GM23338 (cell line): ENCODE data around the gene WBP2. TPM values are rescaled to one million over a fixed set of nuclear protein-coding genes. Genes with fewer than 3 reads are reported as not detected.

ENCODE experiments used
- ATAC-seq: fragments of 200-7000 bp; cut with Tn5 transposase; 3 replicates; pipeline ENCODE4 v1.9.1; 2020
- DNase-seq: peaks from one replicate; pipeline ENCODE4 v3.0.0-alpha.2; 2015; ENCODE audit warnings: low spot score
- H2AFZ ChIP-seq: fragments of 200-600 bp; sonication (generic); 2 replicates; pipeline ENCODE4 v1.8.0; 2016; ENCODE audit warnings: antibody characterized with exemption, mild to moderate bottlenecking, moderate library complexity
- H3F3A ChIP-seq: fragments of 200-600 bp; sonication (generic); replicated peaks from 2 replicates; pipeline ENCODE4 v1.8.0; 2017; ENCODE audit warnings: antibody characterized with exemption, mixed run types, low read depth
- H3K27ac ChIP-seq: fragments of 200-600 bp; sonication (generic); 2 replicates; pipeline ENCODE4 v1.6.1; 2016; ENCODE audit warnings: low read depth
- H3K27me3 ChIP-seq: fragments of 200-600 bp; sonication (generic); 2 replicates; pipeline ENCODE4 v1.8.0; 2016; ENCODE audit warnings: mild to moderate bottlenecking, mixed run types, moderate library complexity; ENCODE audit not compliant: insufficient read depth
- H3K36me3 ChIP-seq: fragments of 200-600 bp; sonication (generic); 2 replicates; pipeline ENCODE4 v1.8.0; 2016; ENCODE audit warnings: mild to moderate bottlenecking; ENCODE audit not compliant: insufficient read depth
- H3K4me1 ChIP-seq: fragments of 200-600 bp; sonication (generic); 2 replicates; pipeline ENCODE4 v1.8.0; 2016; ENCODE audit warnings: mild to moderate bottlenecking, moderate library complexity; ENCODE audit not compliant: insufficient read depth
- H3K4me2 ChIP-seq: fragments of 200-600 bp; sonication (generic); 2 replicates; pipeline ENCODE4 v1.7.1; 2017; ENCODE audit warnings: mixed run types
- H3K4me3 ChIP-seq: fragments of 200-600 bp; sonication (generic); 2 replicates; pipeline ENCODE4 v1.6.1; 2016; ENCODE audit warnings: mixed run types
- H3K79me2 ChIP-seq: fragments of 200-600 bp; sonication (generic); replicated peaks from 2 replicates; pipeline ENCODE4 v1.8.0; 2017; ENCODE audit warnings: mild to moderate bottlenecking; ENCODE audit not compliant: insufficient read depth
- H3K9me2 ChIP-seq: fragments of 200-600 bp; sonication (generic); 2 replicates; pipeline ENCODE4 v1.8.0; 2017; ENCODE audit not compliant: insufficient read depth
- H4K20me1 ChIP-seq: fragments of 200-600 bp; sonication (generic); replicated peaks from 2 replicates; pipeline ENCODE4 v1.8.0; 2017; ENCODE audit warnings: mild to moderate bottlenecking; ENCODE audit not compliant: insufficient read depth
- H3K27ac Mint-ChIP-seq: 2 replicates; pipeline ENCODE4 v1.8.0; 2020; ENCODE audit warnings: inconsistent platforms, mild to moderate bottlenecking, moderate library complexity, mixed read lengths
- H3K27me3 Mint-ChIP-seq: 3 replicates; pipeline ENCODE4 v1.8.0; 2022; ENCODE audit warnings: low read depth, mild to moderate bottlenecking, moderate library complexity, mixed read lengths, inconsistent platforms; ENCODE audit not compliant: insufficient read depth, poor library complexity
- H3K36me3 Mint-ChIP-seq: 3 replicates; pipeline ENCODE4 v1.8.0; 2021; ENCODE audit warnings: low read depth, mild to moderate bottlenecking, inconsistent platforms, moderate library complexity, mixed read lengths
- H3K4me1 Mint-ChIP-seq: 3 replicates; pipeline ENCODE4 v1.8.0; 2020; ENCODE audit warnings: mild to moderate bottlenecking, inconsistent platforms, mixed read lengths
- H3K4me3 Mint-ChIP-seq: 3 replicates; pipeline ENCODE4 v1.8.0; 2021; ENCODE audit warnings: moderate library complexity, mild to moderate bottlenecking, inconsistent platforms, mixed read lengths
- H3K9me3 Mint-ChIP-seq: 3 replicates; pipeline ENCODE4 v1.8.0; 2020; ENCODE audit warnings: moderate library complexity, mild to moderate bottlenecking, inconsistent platforms, mixed read lengths
- CREB1 ChIP-seq: fragments of 250-450 bp; sonication (Bioruptor Pico); IDR thresholded peaks from 2 replicates; pipeline ENCODE4 v1.5.0; 2020; ENCODE audit warnings: low read depth, mild to moderate bottlenecking, moderate library complexity
- CTCF ChIP-seq, 2 experiments: fragments of 200-600 bp in 1 of 2; sonication (generic) in 1 of 2; conservative IDR thresholded peaks; 2 replicates each; pipeline versions ENCODE4 v1.5.1 to v1.6.1; 2016 to 2017; ENCODE audit warnings: antibody characterized with exemption in 2 of 2, low read depth in 2 of 2, mild to moderate bottlenecking in 2 of 2, moderate library complexity in 1 of 2
- EZH2phosphoT487 ChIP-seq: fragments of 200-600 bp; sonication (generic); IDR thresholded peaks from one replicate; pipeline ENCODE4 v1.8.1; 2018; ENCODE audit warnings: antibody characterized with exemption; ENCODE audit not compliant: unreplicated experiment
- ZNF462 ChIP-seq: fragments of 250-450 bp; sonication (Bioruptor Pico); IDR thresholded peaks from 2 replicates; pipeline ENCODE4 v1.5.0; 2020; ENCODE audit warnings: mild to moderate bottlenecking, moderate library complexity
- polyA plus RNA-seq: library from polyadenylated mRNA; unstranded; fragments of >200 nt; fragmentation: Nextera tagmentation; extraction: Ambion mirVana; gene quantifications from 2 replicates; pipeline ENCODE4 v1.2.1, GENCODE V29; 2016
- total RNA-seq: library from RNA; depleted of rRNA; stranded (reverse); fragments of >200 nt; shearing (Covaris generic); gene quantifications from 2 replicates; pipeline ENCODE4 v1.2.3, GENCODE V29; 2014

The WBP2 gene
- total and polyA plus RNA-seq, 2 experiments from 2014 or later, result 36.2 to 63.5 TPM

- Histone ChIP-seq H3K27ac (no peak overlapping the region), H2AFZ (no peak overlapping the region), H3K36me3 (no peaks in the 10 kb centered on the region), H4K20me1 (peaks cover 5% of the 10 kb centered on the region), H3K4me2 (no peak overlapping the region), H3F3A (no peaks in the 10 kb centered on the region; the same call in 1 of the 2 replicates), H3K4me1 (no peaks in the 10 kb centered on the region), H3K4me3 (no peak overlapping the region), H3K9me2 (no peaks in the 10 kb centered on the region), H3K79me2 (peaks cover 18% of the 10 kb centered on the region), H3K27me3 (no peaks in the 10 kb centered on the region)
- Mint-ChIP-seq H3K9me3 (no peaks in the 10 kb centered on the region; the same call in 2 of the 3 replicates), H3K4me3 (no peak overlapping the region), H3K4me1 (no peaks in the 10 kb centered on the region), H3K27ac (no peak overlapping the region), H3K27me3 (peaks cover 15% of the 10 kb centered on the region), H3K36me3 (peaks cover 22% of the 10 kb centered on the region)
- no peak for ATAC-seq
- DNase-seq, result no peak
- no peak for TF ChIP-seq ZNF462
- no peak for TF ChIP-seq EZH2phosphoT487
- no peak for TF ChIP-seq CTCF (conservative IDR thresholded peaks at IDR 0.05; ENCODE audit: low read depth in 2 of 2)
- TF ChIP-seq CREB1, result no peak
These were observed 45.5 kb downstream of the WBP2 start for GRCh38 chr17:75809631-75810111.
